ENCODE results near the gene ANKK1.

The ANKK1 gene

DNA sequence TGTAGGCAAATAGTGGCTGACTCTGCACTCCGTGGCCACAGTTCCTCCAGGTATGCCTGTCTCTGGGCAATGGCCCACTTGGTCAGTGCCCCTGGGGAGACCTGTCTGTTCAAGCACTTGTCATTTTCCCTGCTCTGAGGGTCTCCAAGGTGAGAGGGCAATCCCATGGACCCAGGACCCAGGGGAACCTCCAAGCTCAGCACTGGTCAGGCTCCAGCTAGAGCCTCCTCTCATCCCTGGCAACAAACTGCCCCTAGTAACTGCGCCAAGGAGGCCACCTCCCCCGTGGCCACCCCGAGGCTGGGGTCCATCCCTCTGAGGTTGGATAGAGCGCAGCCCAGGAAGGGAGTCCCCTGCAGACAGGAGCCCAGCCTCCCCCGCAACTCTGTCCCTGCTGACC lies 713 bp upstream of the ANKK1 start:
- no peak overlapping the region for H3K4me3 ChIP-seq (ENCODE audit: low read depth, low read length)
- DNase-seq (ENCODE audit: low read depth) = no peak
- TF ChIP-seq, protein P1, sequence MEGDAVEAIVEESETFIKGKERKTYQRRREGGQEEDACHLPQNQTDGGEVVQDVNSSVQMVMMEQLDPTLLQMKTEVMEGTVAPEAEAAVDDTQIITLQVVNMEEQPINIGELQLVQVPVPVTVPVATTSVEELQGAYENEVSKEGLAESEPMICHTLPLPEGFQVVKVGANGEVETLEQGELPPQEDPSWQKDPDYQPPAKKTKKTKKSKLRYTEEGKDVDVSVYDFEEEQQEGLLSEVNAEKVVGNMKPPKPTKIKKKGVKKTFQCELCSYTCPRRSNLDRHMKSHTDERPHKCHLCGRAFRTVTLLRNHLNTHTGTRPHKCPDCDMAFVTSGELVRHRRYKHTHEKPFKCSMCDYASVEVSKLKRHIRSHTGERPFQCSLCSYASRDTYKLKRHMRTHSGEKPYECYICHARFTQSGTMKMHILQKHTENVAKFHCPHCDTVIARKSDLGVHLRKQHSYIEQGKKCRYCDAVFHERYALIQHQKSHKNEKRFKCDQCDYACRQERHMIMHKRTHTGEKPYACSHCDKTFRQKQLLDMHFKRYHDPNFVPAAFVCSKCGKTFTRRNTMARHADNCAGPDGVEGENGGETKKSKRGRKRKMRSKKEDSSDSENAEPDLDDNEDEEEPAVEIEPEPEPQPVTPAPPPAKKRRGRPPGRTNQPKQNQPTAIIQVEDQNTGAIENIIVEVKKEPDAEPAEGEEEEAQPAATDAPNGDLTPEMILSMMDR (IDR thresholded peaks at IDR 0.05; ENCODE audit: insufficient read depth, low read depth, low read length, missing control alignments) = no peak

DNA sequence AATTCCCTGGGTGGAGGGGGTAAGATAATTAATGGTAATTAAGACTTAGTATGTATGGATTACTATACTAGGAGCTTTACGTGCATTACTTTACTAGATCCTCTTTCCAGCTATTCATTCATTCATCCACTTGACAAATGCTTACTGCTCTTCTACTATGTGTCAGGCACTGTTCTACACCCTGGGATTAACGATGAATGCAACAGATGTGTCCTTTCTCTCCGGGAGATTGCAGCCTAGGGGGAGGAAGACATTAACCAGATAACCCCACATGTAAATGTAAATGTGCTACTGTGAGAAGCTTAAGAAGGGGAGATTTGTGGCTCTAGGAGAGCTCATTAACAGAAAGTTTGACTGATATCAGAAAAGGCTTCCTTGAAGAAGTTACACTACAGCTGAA lies 1.7 kb downstream of the ANKK1 start:
- no peak overlapping the region for H3K4me3 ChIP-seq (ENCODE audit: low read depth, low read length)
- TF ChIP-seq, protein P1 (IDR thresholded peaks at IDR 0.05; ENCODE audit: insufficient read depth, low read depth, low read length, missing control alignments) = no peak
- DNase-seq (ENCODE audit: low read depth) = no peak

DNA sequence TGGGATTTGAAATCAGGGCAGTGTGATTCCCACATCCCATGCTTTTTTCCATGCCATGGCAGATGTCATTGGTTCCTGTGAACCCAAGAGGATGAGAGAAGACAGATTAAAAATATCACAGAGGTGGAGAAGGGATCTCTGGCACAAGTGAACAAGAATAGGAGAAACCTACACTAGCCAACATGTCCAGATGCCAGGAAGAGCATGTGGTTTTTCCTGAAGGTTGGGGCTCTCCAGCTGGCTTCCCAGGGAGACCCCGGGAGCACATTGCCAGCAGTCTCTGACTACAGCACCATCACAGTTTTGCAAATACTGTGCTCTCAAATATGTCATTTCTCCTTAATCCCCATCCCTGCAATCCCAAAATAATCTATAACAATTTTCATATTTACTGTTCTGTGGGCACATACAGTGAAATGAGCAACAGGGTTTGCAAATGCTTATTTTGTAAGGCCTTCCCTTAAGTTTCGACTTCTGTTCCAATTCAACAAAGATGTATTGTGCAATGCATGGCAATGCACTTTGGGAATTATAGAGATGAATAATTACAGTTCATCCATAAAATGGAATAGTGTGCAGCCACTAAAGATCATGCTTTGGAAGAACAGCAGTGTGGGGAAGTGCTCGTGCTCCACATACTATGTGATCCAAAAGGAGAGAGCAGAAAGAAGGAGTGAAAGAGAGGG lies 4.8 kb downstream of the ANKK1 start:
- no peak for DNase-seq (ENCODE audit: low read depth)
- TF ChIP-seq, protein P1 (IDR thresholded peaks at IDR 0.05; ENCODE audit: insufficient read depth, low read depth, low read length, missing control alignments) = no peak
- H3K4me3 ChIP-seq (ENCODE audit: low read depth, low read length) = no peak overlapping the region

DNA sequence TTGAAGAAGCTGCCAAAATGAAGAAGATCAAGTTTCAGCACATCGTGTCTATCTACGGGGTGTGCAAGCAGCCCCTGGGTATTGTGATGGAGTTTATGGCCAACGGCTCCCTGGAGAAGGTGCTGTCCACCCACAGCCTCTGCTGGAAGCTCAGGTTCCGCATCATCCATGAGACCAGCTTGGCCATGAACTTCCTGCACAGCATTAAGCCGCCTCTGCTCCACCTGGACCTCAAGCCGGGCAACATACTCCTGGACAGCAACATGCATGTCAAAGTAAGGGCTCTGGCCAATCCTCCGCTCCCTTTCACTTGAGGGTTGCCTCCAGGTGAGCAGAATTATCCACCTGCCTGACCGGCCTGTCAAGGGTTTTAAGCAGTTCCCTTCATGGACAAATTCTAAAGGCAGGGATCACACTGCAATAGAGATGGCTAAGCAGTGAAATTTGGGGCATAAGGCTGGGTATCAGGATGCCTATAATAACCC lies 6.0 kb downstream of the ANKK1 start:
- DNase-seq (ENCODE audit: low read depth) = no peak
- no peak overlapping the region for H3K4me3 ChIP-seq (ENCODE audit: low read depth, low read length)
- TF ChIP-seq, protein P1 (IDR thresholded peaks at IDR 0.05; ENCODE audit: insufficient read depth, low read depth, low read length, missing control alignments) = no peak

DNA sequence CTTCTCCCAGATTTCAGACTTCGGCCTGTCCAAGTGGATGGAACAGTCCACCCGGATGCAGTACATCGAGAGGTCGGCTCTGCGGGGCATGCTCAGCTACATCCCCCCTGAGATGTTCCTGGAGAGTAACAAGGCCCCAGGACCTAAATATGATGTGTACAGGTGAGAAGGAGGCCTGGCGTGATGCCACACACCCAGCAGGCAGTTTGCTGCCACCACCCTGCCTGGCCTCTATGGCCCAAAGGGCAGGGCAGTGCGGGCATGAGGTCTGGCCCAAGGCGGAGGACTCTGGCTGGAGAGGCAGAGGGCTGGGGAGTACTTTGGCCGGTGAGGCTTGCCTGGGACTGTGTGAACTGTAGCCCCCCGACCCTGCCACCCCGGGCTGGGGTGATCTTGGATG lies 7.3 kb downstream of the ANKK1 start:
- DNase-seq (ENCODE audit: low read depth) = no peak
- TF ChIP-seq, protein P1 (IDR thresholded peaks at IDR 0.05; ENCODE audit: insufficient read depth, low read depth, low read length, missing control alignments) = no peak
- no peak overlapping the region for H3K4me3 ChIP-seq (ENCODE audit: low read depth, low read length)

DNA sequence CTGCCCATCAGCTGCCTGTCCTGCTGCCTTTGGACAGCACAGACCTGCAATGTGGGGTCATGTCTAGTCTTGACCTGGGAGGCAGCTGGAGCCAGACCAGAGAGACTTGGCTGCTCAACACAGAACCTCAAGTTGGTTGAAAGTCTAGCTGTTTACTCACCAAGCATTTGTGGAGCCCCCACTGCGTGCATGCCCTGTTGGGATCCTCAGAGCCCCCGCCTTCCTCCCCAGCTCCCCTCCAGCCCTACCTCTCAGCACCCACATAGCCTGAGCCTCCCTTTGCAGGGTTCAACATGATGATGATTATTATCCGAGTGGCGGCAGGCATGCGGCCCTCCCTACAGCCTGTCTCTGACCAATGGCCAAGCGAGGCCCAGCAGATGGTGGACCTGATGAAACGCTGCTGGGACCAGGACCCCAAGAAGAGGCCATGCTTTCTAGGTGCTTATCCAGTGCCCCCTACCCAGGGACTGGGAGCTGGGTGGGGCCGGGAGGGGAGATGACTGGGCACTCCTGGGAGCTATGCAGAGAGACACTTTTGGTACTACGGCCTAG lies 8.3 kb downstream of the ANKK1 start:
- H3K4me3 ChIP-seq (ENCODE audit: low read depth, low read length) = no peak overlapping the region
- DNase-seq (ENCODE audit: low read depth) = no peak
- TF ChIP-seq, protein P1 (IDR thresholded peaks at IDR 0.05; ENCODE audit: insufficient read depth, low read depth, low read length, missing control alignments) = no peak

DNA sequence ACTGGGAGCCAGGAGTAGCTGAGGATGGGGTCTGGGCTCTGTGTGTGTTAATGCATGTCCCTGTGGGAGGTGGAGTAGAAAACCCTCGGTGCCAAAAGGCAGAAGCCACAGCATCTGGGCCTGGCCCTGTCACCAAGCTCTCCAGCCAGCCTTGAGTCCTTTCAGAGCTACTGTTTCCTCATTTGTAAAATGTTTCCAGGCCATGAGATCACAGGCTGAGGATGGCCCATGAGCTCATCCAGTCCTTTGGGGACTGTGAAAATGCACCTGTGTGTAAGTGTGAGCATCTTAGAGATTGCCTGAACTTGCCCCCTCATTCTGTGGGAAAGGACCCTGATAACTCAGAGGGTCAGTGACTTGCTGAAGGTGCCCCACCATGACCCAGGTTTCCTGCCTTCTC lies 9.1 kb downstream of the ANKK1 start:
- H3K4me3 ChIP-seq (ENCODE audit: low read depth, low read length) = no peak overlapping the region
- DNase-seq (ENCODE audit: low read depth) = no peak
- TF ChIP-seq, protein P1 (IDR thresholded peaks at IDR 0.05; ENCODE audit: insufficient read depth, low read depth, low read length, missing control alignments) = no peak

Data from GM12865 (cell line).